ENCODE data around the gene NOS1AP.

DNA sequence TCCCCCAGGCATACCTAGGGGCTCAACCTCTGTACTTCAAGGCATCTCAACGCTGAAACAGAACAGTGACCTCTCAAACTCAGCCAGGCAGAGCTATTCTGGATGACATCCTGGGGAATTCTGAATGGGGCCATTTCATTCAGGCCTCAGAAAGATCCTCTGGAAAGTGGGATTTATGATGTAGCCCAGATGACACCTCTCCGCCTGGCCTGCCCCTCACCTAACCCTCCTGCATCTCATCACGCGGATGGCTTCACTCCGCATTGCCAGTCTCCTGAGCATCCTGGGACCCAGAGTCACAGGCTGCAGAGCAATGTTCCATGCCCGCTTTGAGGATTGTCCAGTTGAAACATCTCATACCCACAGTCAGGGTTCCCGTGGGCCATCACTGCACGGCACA lies 306.0 kb downstream of the NOS1AP start:
- TF ChIP-seq, protein P1, sequence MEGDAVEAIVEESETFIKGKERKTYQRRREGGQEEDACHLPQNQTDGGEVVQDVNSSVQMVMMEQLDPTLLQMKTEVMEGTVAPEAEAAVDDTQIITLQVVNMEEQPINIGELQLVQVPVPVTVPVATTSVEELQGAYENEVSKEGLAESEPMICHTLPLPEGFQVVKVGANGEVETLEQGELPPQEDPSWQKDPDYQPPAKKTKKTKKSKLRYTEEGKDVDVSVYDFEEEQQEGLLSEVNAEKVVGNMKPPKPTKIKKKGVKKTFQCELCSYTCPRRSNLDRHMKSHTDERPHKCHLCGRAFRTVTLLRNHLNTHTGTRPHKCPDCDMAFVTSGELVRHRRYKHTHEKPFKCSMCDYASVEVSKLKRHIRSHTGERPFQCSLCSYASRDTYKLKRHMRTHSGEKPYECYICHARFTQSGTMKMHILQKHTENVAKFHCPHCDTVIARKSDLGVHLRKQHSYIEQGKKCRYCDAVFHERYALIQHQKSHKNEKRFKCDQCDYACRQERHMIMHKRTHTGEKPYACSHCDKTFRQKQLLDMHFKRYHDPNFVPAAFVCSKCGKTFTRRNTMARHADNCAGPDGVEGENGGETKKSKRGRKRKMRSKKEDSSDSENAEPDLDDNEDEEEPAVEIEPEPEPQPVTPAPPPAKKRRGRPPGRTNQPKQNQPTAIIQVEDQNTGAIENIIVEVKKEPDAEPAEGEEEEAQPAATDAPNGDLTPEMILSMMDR (conservative IDR thresholded peaks at IDR 0.05 in 1 of 2, IDR thresholded peaks at IDR 0.05 in 1 of 2; ENCODE audit: extremely low read depth in 1 of 2, insufficient read depth in 1 of 2, low read depth in 1 of 2, low read length in 2 of 2) = no peak
- no peak for TF ChIP-seq EZH2 (IDR thresholded peaks at IDR 0.05; ENCODE audit: borderline replicate concordance, low read length)
